Esophagus muscularis mucosa (tissue), 4 donors: ENCODE measurements around the gene TRAPPC12. TPM values are rescaled to one million over a fixed set of nuclear protein-coding genes. Genes with fewer than 3 reads are reported as not detected.

Experiments used
- DNase-seq: peaks from one replicate; pipeline ENCODE4 v3.0.0-alpha.2; 2017; ENCODE audit errors: extremely low spot score
- H3K27ac ChIP-seq, 4 donors: fragments of 200-600 bp; sonication (generic); replicated peaks in 1 of 4; 1 replicate in 3 of 4; 2 replicates in 1 of 4; pipeline ENCODE4 v1.5.1; 2016 to 2019; ENCODE audit warnings: mild to moderate bottlenecking in 1 of 4
- H3K27me3 ChIP-seq, 4 donors: fragments of 200-600 bp; sonication (generic); one replicate each; pipeline versions ENCODE4 v1.5.1 to v1.6.0; 2016 to 2019
- H3K36me3 ChIP-seq, 4 donors: fragments of 200-600 bp; sonication (generic); one replicate each; pipeline ENCODE4 v1.5.1; 2016 to 2019
- H3K4me1 ChIP-seq, 4 donors: fragments of 200-600 bp; sonication (generic); one replicate each; pipeline ENCODE4 v1.5.1; 2016 to 2019
- H3K4me3 ChIP-seq, 4 donors: fragments of 200-600 bp; sonication (generic); 1 replicate in 2 of 4; 2 replicates in 2 of 4; pipeline ENCODE4 v1.5.1; 2016 to 2019; ENCODE audit warnings: mild to moderate bottlenecking in 4 of 4, moderate library complexity in 1 of 4
- H3K9me3 ChIP-seq, 4 donors: fragments of 200-600 bp; sonication (generic); 1 replicate in 3 of 4; 2 replicates in 1 of 4; pipeline ENCODE4 v1.5.1; 2016 to 2019
- CTCF ChIP-seq, 3 experiments: fragments of 200-600 bp in 2 of 3; fragments of 450-650 bp in 1 of 3; sonication (generic) in 2 of 3; IDR thresholded peaks; one replicate each; pipeline ENCODE4 v1.5.1; 2017 to 2019; ENCODE audit warnings: antibody characterized with exemption in 3 of 3, mild to moderate bottlenecking in 2 of 3, moderate library complexity in 1 of 3
- EP300 ChIP-seq: sonication (generic); formaldehyde crosslinking; IDR thresholded peaks from one replicate; pipeline ENCODE4 v1.6.1; 2017; ENCODE audit warnings: antibody characterized with exemption
- POLR2A ChIP-seq: fragments of 450-650 bp; IDR thresholded peaks from one replicate; pipeline ENCODE4 v1.6.1; 2017; ENCODE audit warnings: antibody characterized with exemption, moderate library complexity, mild to moderate bottlenecking, low read depth
- POLR2AphosphoS5 ChIP-seq, 2 donors: sonication (generic); formaldehyde crosslinking; IDR thresholded peaks; one replicate each; pipeline ENCODE4 v1.6.1; 2017; ENCODE audit warnings: antibody characterized with exemption in 2 of 2
- WGBS: methylation state at CpG from one replicate; pipeline ENCODE4 v1.1.5; 2018; 5-methylcytosine and 5-hydroxymethylcytosine counted together
- intact Hi-C: fragments of 100-400 bp; cut with DNase I; formaldehyde crosslinking; loops from one replicate; pipeline ENCODE4 v1.15.1; 2023
- total RNA-seq, 4 donors: library from RNA; depleted of rRNA; stranded (reverse); fragments of >200 nt; gene quantifications; one replicate each; pipeline versions ENCODE4 v1.1.0 to v1.2.1, GENCODE V29; 2016

Gene TRAPPC12
- total RNA-seq, 4 donors from 2014 or later, result 65.6 to 89.3 (median 72.6) TPM

GRCh38 chr2:3476985-3477327 is 97.5 kb downstream of the TRAPPC12 start:
- peaks cover 16 to 68% (median 62%) of the 10 kb centered on the region in 4 donors for H3K36me3 ChIP-seq
- no peak for DNase-seq
- H3K27ac ChIP-seq, result peak overlapping the region in 1 of 4 donors; percentile 32
- WGBS, result 76% methylated on average over 5 of the region's 5 CpGs
- intact Hi-C loops, result no loop called here
- H3K9me3 ChIP-seq, result no peaks in the 10 kb centered on the region
- H3K27me3 ChIP-seq, result no peaks in the 10 kb centered on the region
- H3K4me3 ChIP-seq, result no peak overlapping the region
- TF ChIP-seq CTCF (IDR thresholded peaks at IDR 0.05) (no peak), POLR2AphosphoS5 (IDR thresholded peaks at IDR 0.05) (no peak), POLR2A (no peak), EP300 (no peak)
- H3K4me1 ChIP-seq, result peaks cover 2 to 14% (median 7%) of the 10 kb centered on the region in 4 donors

- Histone ChIP-seq H3K27me3 (no peaks in the 10 kb centered on the region), H3K9me3 (no peaks in the 10 kb centered on the region), H3K27ac (no peak overlapping the region), H3K36me3 (peaks cover 13 to 63% (median 58%) of the 10 kb centered on the region in 4 donors), H3K4me3 (no peak overlapping the region), H3K4me1 (peaks cover 0 to 14% (median 2%) of the 10 kb centered on the region in 4 donors)
- intact Hi-C loops, result no loop called here
- DNase-seq, result no peak
- 89% methylated on average over 17 of the region's 19 CpGs for WGBS
- TF ChIP-seq POLR2A, result no peak
- TF ChIP-seq POLR2AphosphoS5 (IDR thresholded peaks at IDR 0.05), result no peak
Observed at GRCh38 chr2:3478846-3479385, 99.4 kb downstream of the TRAPPC12 start.

DNA sequence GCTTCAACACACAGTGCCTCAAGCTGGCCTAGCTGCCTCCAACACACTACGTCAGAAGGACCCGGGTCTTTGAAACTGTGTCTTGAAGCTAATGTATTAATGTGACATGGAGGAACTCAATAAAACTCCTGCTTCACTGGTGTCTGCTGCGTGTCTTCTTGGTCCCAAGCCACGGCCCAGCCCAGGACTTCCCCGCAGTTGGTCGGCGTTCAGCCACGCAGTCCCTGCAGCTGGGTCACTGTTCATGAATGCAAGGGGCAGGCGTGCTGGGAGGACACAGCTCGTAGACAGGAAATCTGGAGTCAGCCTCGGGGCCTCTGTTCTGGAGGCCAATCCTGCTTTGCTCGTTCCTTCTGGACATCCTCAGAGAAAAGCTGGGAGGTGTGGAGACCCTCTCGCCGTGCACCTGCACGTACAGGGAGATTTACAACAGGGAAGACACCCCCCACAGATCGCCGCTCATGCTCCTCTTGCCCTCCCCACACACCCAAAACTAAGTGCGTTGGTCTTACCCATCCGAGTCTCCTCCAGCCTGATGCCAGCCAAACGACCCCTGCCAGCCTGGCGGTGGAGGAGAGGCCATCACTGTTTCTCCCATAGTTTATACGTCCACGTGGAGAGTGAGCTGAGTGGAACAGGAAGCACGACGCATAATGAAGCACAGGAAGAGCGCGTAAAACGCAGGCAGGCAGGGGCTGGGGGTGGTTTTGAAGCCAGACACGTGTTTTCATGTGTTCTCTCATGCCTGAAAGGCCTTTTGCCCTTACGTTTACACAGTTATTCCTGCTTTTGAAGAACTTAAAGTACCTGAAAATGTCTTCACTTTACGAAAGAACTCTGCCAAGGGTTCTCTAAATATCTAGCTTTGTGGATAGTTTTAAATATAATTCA is 100.2 kb downstream of the TRAPPC12 start:
- no peak overlapping the region for H3K4me3 ChIP-seq
- no peak for DNase-seq

DNA sequence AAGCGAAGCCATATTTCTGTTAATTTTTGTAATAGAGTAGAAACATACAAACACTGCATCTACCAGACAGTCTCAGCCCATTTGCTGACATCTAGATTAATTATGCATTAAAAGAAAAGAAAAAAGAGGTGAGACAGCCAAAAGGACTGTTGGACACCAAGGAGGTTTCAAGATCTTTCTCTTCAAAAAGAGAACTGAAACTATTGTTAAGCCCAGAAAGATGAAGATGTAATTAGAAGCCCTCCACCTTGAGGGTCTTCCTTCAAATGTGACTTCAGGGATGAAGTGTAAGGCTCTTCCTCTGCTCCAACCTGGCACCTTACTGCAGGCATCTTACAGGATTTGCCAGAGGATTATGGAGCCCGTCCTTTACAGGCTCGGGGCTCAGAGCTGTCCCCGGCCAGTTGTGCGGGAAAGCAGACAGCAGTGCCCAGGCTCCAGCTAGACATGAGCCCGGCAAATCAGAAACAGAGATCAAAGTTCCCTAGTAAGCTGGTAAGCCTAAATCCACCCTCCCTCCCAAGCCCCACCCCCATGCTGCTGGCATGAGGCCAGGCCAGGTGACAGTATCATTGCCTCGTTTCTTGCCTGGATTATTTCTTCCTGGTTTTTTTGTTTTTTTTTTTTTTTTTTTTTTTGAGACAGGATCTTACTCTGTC is 101.0 kb downstream of the TRAPPC12 start:
- H3K27ac ChIP-seq, result peak overlapping the region in 3 of 4 donors; percentile 18 to 59 (median 31)
- intact Hi-C loops, result no loop called here
- DNase-seq, result no peak
- 56% methylated on average over 7 of the region's 7 CpGs for WGBS
- no peaks in the 10 kb centered on the region for H3K9me3 ChIP-seq
- peaks cover 13 to 73% (median 61%) of the 10 kb centered on the region in 4 donors for H3K36me3 ChIP-seq
- H3K27me3 ChIP-seq, result no peaks in the 10 kb centered on the region
- no peak for TF ChIP-seq CTCF (IDR thresholded peaks at IDR 0.05)
- no peak for TF ChIP-seq EP300
- TF ChIP-seq POLR2AphosphoS5 (IDR thresholded peaks at IDR 0.05), result no peak
- TF ChIP-seq POLR2A, result no peak
- H3K4me1 ChIP-seq, result peaks cover 0 to 14% (median 2%) of the 10 kb centered on the region in 4 donors
- H3K4me3 ChIP-seq, result no peak overlapping the region

More for the DNA sequence above, 100.2 kb downstream of the TRAPPC12 start:
- Histone ChIP-seq H3K4me1 (peaks cover 0 to 14% (median 2%) of the 10 kb centered on the region in 4 donors), H3K27me3 (no peaks in the 10 kb centered on the region), H3K27ac (peak overlapping the region in 3 of 4 donors; percentile 13 to 28 (median 27)), H3K9me3 (no peaks in the 10 kb centered on the region), H3K36me3 (peaks cover 13 to 66% (median 59%) of the 10 kb centered on the region in 4 donors)
- intact Hi-C loops, result no loop called here
- TF ChIP-seq CTCF (IDR thresholded peaks at IDR 0.05), result no peak
- WGBS, result 84% methylated on average over 31 of the region's 31 CpGs

GRCh38 chr2:3481011-3481400 is 101.5 kb downstream of the TRAPPC12 start:
- intact Hi-C loops, result no loop called here
- Histone ChIP-seq H3K27ac (peak overlapping the region in 1 of 4 donors; percentile 31), H3K4me3 (no peak overlapping the region), H3K4me1 (peaks cover 0 to 14% (median 2%) of the 10 kb centered on the region in 4 donors), H3K9me3 (no peaks in the 10 kb centered on the region), H3K36me3 (peaks cover 13 to 71% (median 59%) of the 10 kb centered on the region in 4 donors), H3K27me3 (no peaks in the 10 kb centered on the region)
- WGBS, result 93% methylated on average over 5 of the region's 5 CpGs
- TF ChIP-seq EP300 (no peak), CTCF (IDR thresholded peaks at IDR 0.05) (no peak), POLR2AphosphoS5 (IDR thresholded peaks at IDR 0.05) (no peak), POLR2A (no peak)
- DNase-seq, result no peak
